Dendritic cell treated with granulocyte-macrophage colony-stimulating factor and Interleukin-4, amounts not matched to agents 40 ng/mL and 50 ng/mL, for 4 days (primary cell): ENCODE results near the gene THAP4.

Experiments
- H3K27ac Mint-ChIP-seq: one replicate; pipeline ENCODE4 v1.8.0; 2022; ENCODE audit warnings: mild to moderate bottlenecking, mixed read lengths
- H3K27me3 Mint-ChIP-seq: one replicate; pipeline ENCODE4 v1.8.0; 2022; ENCODE audit warnings: mild to moderate bottlenecking, mixed read lengths
- H3K36me3 Mint-ChIP-seq: one replicate; pipeline ENCODE4 v1.8.0; 2022; ENCODE audit warnings: low read depth, mixed read lengths
- H3K4me1 Mint-ChIP-seq: one replicate; pipeline ENCODE4 v1.8.0; 2022; ENCODE audit warnings: low read depth, mixed read lengths
- H3K4me3 Mint-ChIP-seq: one replicate; pipeline ENCODE4 v1.8.0; 2022; ENCODE audit warnings: mild to moderate bottlenecking, moderate library complexity, mixed read lengths
- H3K9me3 Mint-ChIP-seq: one replicate; pipeline ENCODE4 v1.8.0; 2022; ENCODE audit warnings: mixed read lengths
- intact Hi-C: fragments of 100-400 bp; cut with micrococcal nuclease; formaldehyde crosslinking; loops from one replicate; pipeline ENCODE4 v1.15.0; 2022

Gene THAP4

DNA sequence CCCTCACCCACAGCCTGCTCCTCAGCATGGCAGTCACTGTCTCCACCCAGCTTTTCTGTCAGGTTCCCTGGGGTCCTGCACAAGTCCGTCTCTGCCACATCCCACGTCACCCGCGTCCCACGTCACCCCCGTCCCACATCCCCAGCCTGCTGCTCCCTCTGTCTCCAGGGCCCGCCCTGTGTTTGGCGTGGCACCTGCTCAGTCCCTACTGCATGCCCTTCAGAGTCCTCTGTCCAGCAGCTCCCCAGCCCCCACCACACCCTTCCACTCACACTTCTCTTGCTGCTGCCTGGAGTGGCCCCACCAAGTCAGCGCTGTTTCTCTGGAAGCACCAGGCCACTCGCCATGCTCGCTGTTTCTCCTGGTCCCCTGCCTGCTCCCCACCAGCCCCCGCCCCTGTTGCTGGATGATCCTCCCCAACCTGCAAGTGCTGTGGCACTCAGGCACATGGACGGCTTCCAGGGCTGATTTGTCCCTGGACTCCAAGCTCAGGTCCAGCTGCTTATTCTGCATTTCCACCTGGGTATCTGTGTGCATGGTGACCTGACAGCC is 19.3 kb upstream of the THAP4 start:
- H3K36me3 Mint-ChIP-seq = peaks cover 100% of the 10 kb centered on the region
- H3K4me3 Mint-ChIP-seq = no peak overlapping the region

DNA sequence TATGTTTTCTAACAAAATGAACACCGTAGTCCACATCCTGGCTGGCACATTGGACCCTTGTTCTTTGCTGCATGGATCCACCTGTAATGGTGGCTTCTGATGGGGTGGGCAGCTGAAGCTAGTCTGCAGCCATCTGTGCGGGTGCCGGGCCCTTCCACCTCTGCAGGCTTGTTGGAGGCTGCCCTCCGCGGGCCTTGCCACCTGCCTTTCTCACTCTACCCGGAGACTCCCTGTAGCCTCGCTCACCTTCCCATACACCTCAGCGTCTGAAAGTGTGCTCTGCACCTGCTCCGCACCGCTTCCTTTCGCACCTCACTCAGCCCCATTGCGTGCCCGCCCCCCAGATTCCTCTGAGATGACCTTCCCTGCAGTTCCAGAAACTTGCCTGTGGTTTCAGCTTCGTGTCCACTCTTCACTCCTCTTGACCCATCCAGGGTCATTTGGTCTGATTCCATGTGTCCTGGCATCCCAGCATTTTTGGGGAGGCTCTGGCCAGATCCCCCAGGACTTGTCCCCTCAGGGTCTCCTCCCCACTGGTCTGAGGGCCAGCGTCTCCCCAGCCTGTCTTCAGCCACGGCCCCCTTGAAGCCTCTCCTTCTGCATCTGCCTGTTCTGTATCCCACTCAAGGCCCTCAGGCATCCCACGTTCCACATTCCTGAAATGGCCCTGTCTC is 18.7 kb upstream of the THAP4 start:
- Mint-ChIP-seq H3K4me1 (peaks cover 6% of the 10 kb centered on the region), H3K36me3 (peaks cover 100% of the 10 kb centered on the region), H3K9me3 (no peaks in the 10 kb centered on the region), H3K4me3 (no peak overlapping the region), H3K27me3 (no peaks in the 10 kb centered on the region), H3K27ac (no peak overlapping the region)
- intact Hi-C loops = no loop called here

More for the DNA sequence above, 19.3 kb upstream of the THAP4 start:
- Mint-ChIP-seq H3K9me3 (no peaks in the 10 kb centered on the region), H3K27me3 (no peaks in the 10 kb centered on the region), H3K4me1 (peaks cover 6% of the 10 kb centered on the region), H3K27ac (no peak overlapping the region)
- intact Hi-C loops = no loop called here

DNA sequence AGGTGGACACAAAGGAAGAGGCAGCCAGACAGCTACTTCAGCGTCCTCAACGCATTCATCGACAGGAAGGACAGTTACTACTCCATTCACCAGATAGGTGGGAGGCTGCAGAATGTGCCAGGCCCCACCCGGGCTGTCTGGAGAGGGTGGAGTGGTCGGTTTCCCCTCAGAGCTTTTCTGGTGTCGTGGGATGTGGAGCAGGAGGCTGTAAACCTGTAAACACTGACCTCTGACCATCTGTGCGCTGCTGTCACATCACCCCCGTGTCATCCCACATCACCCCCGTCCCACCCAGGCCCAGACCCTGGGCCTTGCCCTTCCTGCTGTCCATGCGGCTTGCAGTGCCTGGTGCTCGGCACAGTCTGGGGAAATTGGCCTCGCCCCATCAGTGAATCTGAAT is 17.6 kb upstream of the THAP4 start:
- Mint-ChIP-seq H3K27ac (no peak overlapping the region), H3K36me3 (peaks cover 96% of the 10 kb centered on the region), H3K4me1 (peaks cover 6% of the 10 kb centered on the region), H3K27me3 (no peaks in the 10 kb centered on the region), H3K4me3 (no peak overlapping the region), H3K9me3 (no peaks in the 10 kb centered on the region)
- intact Hi-C loops = no loop called here

DNA sequence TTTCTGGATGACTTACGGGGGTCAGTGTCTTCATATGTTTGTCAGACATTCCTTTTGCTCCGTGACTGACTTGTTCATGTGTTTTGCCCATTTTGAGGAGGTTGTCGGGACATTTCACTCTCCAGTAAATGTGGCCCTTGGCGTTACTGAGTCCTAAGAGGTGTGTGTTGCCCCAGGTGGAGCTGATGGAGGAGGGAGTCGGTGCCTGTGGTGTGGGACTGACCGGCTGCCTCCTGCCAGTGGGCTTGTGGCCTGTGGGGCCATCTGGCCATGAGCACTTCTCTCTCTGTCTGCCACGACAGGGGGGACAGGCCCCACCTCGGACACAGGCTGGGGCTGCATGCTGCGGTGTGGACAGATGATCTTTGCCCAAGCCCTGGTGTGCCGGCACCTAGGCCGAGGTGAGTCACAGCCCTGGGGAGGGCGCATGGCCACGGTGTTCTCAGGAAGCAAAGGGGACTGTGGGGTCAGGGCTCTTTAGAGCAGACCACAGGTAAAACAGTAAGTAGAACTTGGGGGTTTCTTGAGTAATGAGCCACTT is 16.3 kb upstream of the THAP4 start:
- H3K27ac Mint-ChIP-seq = no peak overlapping the region
- no peak overlapping the region for H3K4me3 Mint-ChIP-seq
- intact Hi-C loops = no loop called here
- no peaks in the 10 kb centered on the region for H3K27me3 Mint-ChIP-seq
- H3K9me3 Mint-ChIP-seq = no peaks in the 10 kb centered on the region
- peaks cover 84% of the 10 kb centered on the region for H3K36me3 Mint-ChIP-seq
- H3K4me1 Mint-ChIP-seq = peaks cover 6% of the 10 kb centered on the region

DNA sequence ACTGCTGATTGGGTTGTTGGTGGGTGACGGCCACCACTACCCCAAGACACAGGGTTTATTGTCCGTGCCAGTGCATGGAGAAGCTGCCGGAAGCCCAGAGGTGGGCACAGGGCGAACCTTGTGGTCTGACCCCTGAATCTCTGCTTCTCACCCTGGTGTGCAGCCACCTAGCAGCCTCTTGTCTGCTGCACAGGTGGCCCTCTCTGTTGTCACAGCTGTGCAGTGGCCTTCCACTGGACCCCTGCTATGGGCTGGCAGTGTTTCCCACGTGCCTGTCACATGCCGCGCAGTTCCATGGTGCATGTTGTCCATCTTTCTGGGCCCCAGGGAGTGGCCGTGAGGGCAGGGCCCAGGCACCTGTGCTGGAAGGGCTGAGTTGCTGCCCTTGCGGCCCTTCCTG is 15.8 kb upstream of the THAP4 start:
- Mint-ChIP-seq H3K4me1 (peaks cover 3% of the 10 kb centered on the region), H3K27me3 (no peaks in the 10 kb centered on the region), H3K36me3 (peaks cover 78% of the 10 kb centered on the region), H3K9me3 (no peaks in the 10 kb centered on the region), H3K4me3 (no peak overlapping the region), H3K27ac (no peak overlapping the region)
- intact Hi-C loops = no loop called here

DNA sequence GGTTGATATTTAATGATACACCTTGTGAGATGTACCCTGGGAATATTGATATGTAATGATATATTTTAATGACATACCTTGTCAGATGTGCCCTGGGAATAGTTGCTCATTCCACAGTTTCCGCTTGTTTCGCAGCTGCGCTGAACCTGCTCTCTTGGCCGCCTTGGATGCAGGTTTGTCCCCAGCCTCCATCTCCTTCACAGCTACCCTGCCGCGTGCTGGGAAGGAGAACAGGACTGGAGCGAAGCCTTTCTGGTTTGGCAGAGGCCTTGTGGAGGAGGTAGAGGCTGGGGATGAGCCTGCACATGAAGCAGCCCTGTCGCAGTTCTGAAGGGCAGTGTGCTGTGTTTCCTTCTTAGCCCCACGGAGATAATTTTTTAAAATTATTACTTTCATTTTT is 15.2 kb upstream of the THAP4 start:
- Mint-ChIP-seq H3K4me1 (no peaks in the 10 kb centered on the region), H3K27ac (no peak overlapping the region), H3K9me3 (no peaks in the 10 kb centered on the region), H3K4me3 (no peak overlapping the region), H3K27me3 (no peaks in the 10 kb centered on the region), H3K36me3 (peaks cover 72% of the 10 kb centered on the region)
- intact Hi-C loops = no loop called here

DNA sequence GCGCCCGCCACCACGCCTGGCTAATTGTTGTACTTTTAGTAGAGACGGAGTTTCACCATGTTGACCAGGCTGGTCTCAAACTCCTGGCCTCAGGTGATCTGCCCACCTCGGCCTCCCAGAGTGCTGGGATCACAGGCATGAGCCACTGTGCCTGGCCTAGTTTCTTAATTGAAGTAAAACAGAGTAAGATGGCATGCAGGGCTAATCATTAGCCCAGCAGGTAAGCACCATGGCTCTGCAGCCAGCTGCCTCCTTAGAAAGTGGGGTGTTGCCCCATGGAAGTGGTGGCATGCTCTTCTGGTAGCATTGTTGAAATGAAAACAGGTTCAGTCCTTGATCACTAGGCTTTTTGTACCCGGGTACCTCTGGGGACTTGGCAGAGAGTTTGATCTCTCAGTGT is 13.0 kb upstream of the THAP4 start:
- Mint-ChIP-seq H3K27me3 (no peaks in the 10 kb centered on the region), H3K4me1 (no peaks in the 10 kb centered on the region), H3K27ac (no peak overlapping the region), H3K36me3 (peaks cover 69% of the 10 kb centered on the region), H3K9me3 (no peaks in the 10 kb centered on the region), H3K4me3 (no peak overlapping the region)
- intact Hi-C loops = no loop called here

DNA sequence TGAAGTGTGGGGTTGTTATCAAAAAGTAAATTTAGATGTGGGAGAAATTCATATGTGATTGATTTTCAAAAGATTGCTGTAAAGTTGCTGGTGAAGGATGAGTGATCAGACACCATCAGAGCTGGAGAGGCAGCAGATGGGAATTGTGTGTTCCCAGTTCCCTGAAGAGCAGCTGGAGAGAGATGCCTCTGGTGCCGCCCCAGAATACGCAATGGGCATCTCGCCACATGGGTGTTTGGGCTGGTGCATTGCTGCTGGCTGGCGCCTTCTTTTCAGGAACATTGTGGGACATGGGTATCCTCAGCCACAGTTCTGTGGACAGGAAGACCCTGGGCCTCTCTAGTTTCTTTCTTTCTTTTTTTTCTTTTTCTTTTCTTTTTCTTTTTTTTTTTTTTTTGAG is 12.4 kb upstream of the THAP4 start:
- intact Hi-C loops = no loop called here
- H3K4me3 Mint-ChIP-seq = no peak overlapping the region
- H3K27me3 Mint-ChIP-seq = no peaks in the 10 kb centered on the region
- H3K9me3 Mint-ChIP-seq = no peaks in the 10 kb centered on the region
- no peaks in the 10 kb centered on the region for H3K4me1 Mint-ChIP-seq
- H3K36me3 Mint-ChIP-seq = peaks cover 69% of the 10 kb centered on the region
- H3K27ac Mint-ChIP-seq = no peak overlapping the region

DNA sequence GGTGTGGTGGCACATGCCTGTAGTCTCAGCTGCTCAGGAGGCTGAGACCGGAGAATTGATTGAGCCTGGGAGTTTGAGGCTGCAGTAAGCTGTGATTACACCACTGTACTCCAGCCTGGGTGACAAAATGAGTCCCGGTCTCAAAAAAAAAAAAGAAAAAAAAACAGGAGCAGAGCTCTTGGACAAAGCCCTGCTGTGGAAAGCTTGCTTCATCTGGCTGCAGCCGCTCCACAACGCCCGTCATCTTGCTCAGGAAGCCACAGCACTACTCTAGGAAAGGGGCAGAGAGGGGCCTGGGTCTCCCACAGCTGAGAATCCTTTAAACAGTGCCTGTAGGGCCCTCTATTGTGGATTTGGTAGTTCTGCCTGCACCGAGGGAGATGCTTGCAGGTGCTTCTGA is 11.5 kb upstream of the THAP4 start:
- H3K36me3 Mint-ChIP-seq = peaks cover 68% of the 10 kb centered on the region
- H3K27ac Mint-ChIP-seq = no peak overlapping the region
- H3K27me3 Mint-ChIP-seq = no peaks in the 10 kb centered on the region

DNA sequence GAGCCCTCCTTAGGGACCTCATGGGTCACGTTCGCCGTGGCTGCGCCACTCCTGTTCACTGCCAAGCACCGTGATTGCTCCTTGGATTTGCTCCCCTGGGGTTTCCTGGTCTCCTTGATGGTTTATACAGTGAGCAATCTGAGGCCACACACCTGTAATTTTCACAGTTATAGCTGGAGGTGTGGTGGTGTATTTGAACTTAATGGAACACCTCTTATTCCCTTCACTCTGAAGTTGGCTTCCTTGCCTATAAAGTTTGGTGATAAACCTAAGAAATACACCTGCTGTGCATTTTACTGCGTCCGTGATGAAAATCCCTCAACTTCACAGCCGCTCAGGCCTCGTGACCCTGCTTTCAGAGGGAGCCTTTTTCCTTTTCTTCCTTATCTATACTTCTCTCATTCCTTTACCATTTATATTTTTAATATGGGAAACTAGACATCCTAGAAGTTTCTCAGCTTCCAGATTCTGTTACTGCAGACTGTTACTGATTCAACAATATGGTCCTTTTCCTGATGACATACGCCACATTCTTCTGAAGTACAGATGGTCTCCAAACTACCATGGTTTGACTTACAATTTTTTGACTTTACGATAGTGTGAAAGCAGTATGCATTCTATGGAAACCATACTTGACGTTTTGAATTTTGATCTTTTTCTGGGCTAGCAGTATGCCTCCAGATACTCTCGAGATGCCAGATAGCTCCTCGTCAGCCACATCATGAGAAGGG is 9.1 kb upstream of the THAP4 start:
- Mint-ChIP-seq H3K4me3 (no peak overlapping the region), H3K27ac (no peak overlapping the region), H3K36me3 (peaks cover 58% of the 10 kb centered on the region), H3K9me3 (no peaks in the 10 kb centered on the region), H3K27me3 (no peaks in the 10 kb centered on the region), H3K4me1 (peaks cover 14% of the 10 kb centered on the region)
- intact Hi-C loops = no loop called here

More for the DNA sequence above, 11.5 kb upstream of the THAP4 start:
- H3K9me3 Mint-ChIP-seq = no peaks in the 10 kb centered on the region
- intact Hi-C loops = no loop called here
- no peaks in the 10 kb centered on the region for H3K4me1 Mint-ChIP-seq
- no peak overlapping the region for H3K4me3 Mint-ChIP-seq

DNA sequence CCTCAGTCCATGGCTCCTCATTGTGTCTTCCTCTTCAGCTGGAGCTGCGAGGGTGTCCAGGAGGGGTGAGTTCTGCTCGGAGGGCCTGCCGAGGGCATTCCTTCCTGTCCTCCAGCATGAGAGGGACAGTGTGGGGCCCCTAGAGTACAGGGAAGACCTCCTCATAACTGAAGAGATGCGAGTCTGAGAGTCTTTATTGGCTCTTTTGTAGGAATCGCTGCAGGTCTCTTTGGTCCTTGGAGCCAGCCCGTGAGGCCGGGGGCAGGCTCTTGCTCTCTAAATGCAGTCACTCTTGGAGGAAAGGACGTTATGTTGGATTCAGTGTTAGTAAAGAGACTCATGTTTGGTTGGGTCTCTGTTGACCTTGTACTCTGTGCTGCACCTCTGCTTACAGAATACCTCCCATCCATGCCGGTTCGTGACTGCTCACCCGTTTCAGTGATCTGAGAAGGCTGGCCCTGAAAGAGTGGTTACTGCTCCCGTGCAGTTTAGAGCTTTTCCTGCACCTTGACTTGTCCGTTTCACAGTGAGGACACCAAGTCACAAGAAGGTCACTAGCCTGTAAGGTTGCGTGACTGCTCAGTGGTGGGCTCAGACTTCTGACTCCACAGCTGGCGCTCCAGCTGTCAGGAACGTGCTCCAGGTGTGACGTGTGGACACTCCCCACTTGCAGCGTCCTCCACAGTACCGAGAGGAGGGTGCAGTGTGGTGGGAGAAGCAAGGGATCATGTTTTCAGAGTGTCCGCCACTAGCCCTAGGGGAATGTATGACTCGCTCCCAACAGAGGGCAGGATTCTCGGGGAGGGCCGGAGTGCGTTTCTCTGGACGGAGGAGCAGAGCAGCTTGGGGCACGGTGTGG is 8.3 kb upstream of the THAP4 start:
- H3K9me3 Mint-ChIP-seq = no peaks in the 10 kb centered on the region
- intact Hi-C loops = no loop called here
- H3K27me3 Mint-ChIP-seq = no peaks in the 10 kb centered on the region
- no peak overlapping the region for H3K27ac Mint-ChIP-seq
- H3K4me1 Mint-ChIP-seq = peaks cover 22% of the 10 kb centered on the region
- peaks cover 58% of the 10 kb centered on the region for H3K36me3 Mint-ChIP-seq
- H3K4me3 Mint-ChIP-seq = no peak overlapping the region

DNA sequence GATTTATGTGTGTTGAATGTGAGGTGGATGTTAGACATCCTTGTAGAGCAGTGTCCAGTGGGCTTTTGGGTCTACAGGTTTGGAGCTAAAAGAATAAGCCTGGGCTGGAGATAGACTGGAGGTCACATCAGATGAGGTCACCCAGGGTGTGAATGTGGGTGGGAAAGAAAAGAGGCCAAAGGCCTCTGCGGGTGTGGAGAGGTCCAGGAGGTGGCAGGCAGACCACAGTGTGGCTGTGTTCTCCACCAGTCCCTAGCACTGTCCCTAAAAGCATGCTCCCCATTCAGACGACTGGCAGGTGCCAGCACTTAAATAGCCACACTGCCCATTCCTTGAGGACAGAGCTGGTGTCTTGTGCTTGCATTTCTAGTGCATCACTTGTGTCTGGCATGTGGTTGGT is 4.7 kb upstream of the THAP4 start:
- Mint-ChIP-seq H3K4me3 (no peak overlapping the region), H3K9me3 (no peaks in the 10 kb centered on the region), H3K4me1 (peaks cover 46% of the 10 kb centered on the region), H3K27me3 (no peaks in the 10 kb centered on the region), H3K36me3 (peaks cover 74% of the 10 kb centered on the region), H3K27ac (peak overlapping the region; percentile 13)
- intact Hi-C loops = no loop called here

DNA sequence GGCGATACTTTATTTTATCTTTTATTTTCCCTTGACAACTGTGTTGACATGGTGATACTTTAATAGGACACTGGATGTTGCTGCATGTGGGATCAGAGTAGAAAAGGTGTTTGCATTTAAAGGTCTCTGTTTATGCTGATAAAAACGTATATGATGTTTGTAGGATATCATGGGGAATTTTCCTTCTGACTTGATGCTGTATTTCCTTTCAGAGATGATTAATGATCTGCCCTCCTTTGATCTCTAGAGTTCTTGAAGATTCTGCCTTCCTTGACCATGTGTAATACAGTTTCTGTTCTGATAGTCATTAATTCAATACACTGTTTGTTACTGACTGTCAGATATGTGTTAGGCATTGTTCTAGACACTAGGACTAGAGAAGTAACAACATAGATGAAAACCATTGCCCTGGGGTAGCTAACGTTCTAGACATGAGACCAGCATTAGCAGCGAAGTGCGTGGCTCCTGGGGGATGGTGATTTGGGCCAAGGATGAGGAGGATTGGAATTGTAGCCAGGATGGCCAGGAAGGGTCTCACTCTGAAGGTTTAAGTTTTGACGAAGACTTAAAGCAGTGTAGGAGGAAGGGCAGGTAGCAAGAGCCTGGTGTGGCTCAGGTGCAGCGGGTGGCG is 3.3 kb upstream of the THAP4 start:
- intact Hi-C loops = no loop called here
- H3K9me3 Mint-ChIP-seq = no peaks in the 10 kb centered on the region
- H3K27ac Mint-ChIP-seq = no peak overlapping the region
- H3K36me3 Mint-ChIP-seq = peaks cover 61% of the 10 kb centered on the region
- no peak overlapping the region for H3K4me3 Mint-ChIP-seq
- H3K27me3 Mint-ChIP-seq = no peaks in the 10 kb centered on the region
- peaks cover 57% of the 10 kb centered on the region for H3K4me1 Mint-ChIP-seq
